Measurements from ENCODE around the gene HOOK2. TPM values are rescaled to one million over a fixed set of nuclear protein-coding genes. Genes with fewer than 3 reads are reported as not detected.

HOOK2 gene
- total and polyA plus RNA-seq, 2 of the 8 experiments (the other 6 are each of a cell fraction or from before 2014, with no cell fraction given): 23.8 to 63.2 TPM

GRCh38 chr19:12731337-12731736, 44.0 kb downstream of the HOOK2 start:
- POLR2A ChIA-PET (ENCODE audit: partially characterized antibody): interaction anchor here (0.6 to 14.0 kb wide), 9 partner anchors 8 to 424 kb away, joined by 3 to 258 read pairs (median 4); partner anchors contain the start of genes FBXW9 and TNPO2

More at GRCh38 chr19:12731337-12731736, 44.0 kb downstream of the HOOK2 start:
- Histone ChIP-seq H3K79me2 (ENCODE audit: control insufficient read depth in 1 of 2, insufficient read depth in 2 of 2, low read length in 2 of 2) (peaks cover 26 to 39% of the 10 kb centered on the region in 2 experiments), H4K91ac (replicated peaks; ENCODE audit: insufficient read length, low read length) (no peak overlapping the region), H3K4ac (replicated peaks; ENCODE audit: insufficient read length, low read depth, low read length) (no peak overlapping the region), H4K5ac (ENCODE audit: insufficient read length, low read depth, low read length) (no peak overlapping the region), H2BK15ac (ENCODE audit: low read length) (no peak overlapping the region), H3K36me3 (ENCODE audit: control insufficient read depth in 2 of 4, insufficient read depth in 4 of 4, low read length in 3 of 4) (peaks cover 10 to 31% (median 15%) of the 10 kb centered on the region in 4 experiments), H4K8ac (ENCODE audit: extremely low read depth, insufficient read depth, low read length) (no peak overlapping the region), H3K56ac (replicated peaks; ENCODE audit: insufficient read length, low read depth, low read length) (no peak overlapping the region), H3K14ac (ENCODE audit: insufficient read length) (no peak overlapping the region), H3K27me3 (replicated peaks in 1 of 4; ENCODE audit: control insufficient read depth in 3 of 4, extremely low read depth in 1 of 4, insufficient read depth in 3 of 4, low read length in 3 of 4) (no peaks in the 10 kb centered on the region), H3K4me2 (ENCODE audit: insufficient read depth in 1 of 2, low read depth in 2 of 2, low read length in 2 of 2) (no peak overlapping the region; a peak in 1 of 4 replicates), H3K9me3 (ENCODE audit: insufficient read depth in 2 of 2, low read depth in 1 of 2, low read length in 1 of 2) (no peaks in the 10 kb centered on the region), H2BK12ac (ENCODE audit: low read depth, low read length) (no peak overlapping the region), H3K23ac (ENCODE audit: insufficient read length) (no peak overlapping the region), H2BK120ac (replicated peaks; ENCODE audit: low read depth, low read length) (no peak overlapping the region), H3K18ac (ENCODE audit: extremely low read depth, low read length) (no peak overlapping the region), H3K4me1 (replicated peaks in 1 of 4; ENCODE audit: control insufficient read depth in 3 of 4, insufficient read depth in 4 of 4, low read length in 3 of 4) (peaks cover 0 to 6% (median 4%) of the 10 kb centered on the region in 4 experiments; a peak in 5 of 7 replicates), H2BK5ac (ENCODE audit: low read depth, low read length) (no peak overlapping the region), H3K23me2 (ENCODE audit: low read depth, low read length) (peaks cover 8% of the 10 kb centered on the region), H2AFZ (ENCODE audit: low read length) (no peak overlapping the region), H3K79me1 (ENCODE audit: low read depth, low read length) (peaks cover 5% of the 10 kb centered on the region; the same call in 1 of the 2 replicates), H2AK5ac (ENCODE audit: low read depth, low read length) (no peak overlapping the region), H3K4me3 (ENCODE audit: extremely low read depth in 1 of 4, insufficient read depth in 2 of 4, low read depth in 3 of 4, low read length in 4 of 4) (no peak overlapping the region), H3K9ac (replicated peaks in 1 of 4; ENCODE audit: extremely low read depth in 1 of 4, low read depth in 3 of 4, low read length in 3 of 4) (no peak overlapping the region; a peak in 1 of 7 replicates), H4K20me1 (replicated peaks in 1 of 2; ENCODE audit: control insufficient read depth in 1 of 2, insufficient read depth in 2 of 2, low read length in 2 of 2) (peaks cover 14 to 20% of the 10 kb centered on the region in 2 experiments), H3K27ac (ENCODE audit: low read depth, low read length) (no peak overlapping the region), H2BK20ac (ENCODE audit: low read length) (no peak overlapping the region)
- TF ChIP-seq ZNF274 (IDR thresholded peaks at IDR 0.05; ENCODE audit: borderline replicate concordance, extremely low read depth, low read length) (no peak), SAP30 (IDR thresholded peaks at IDR 0.05; ENCODE audit: insufficient read depth, insufficient replicate concordance, low read length) (no peak), CREB1 (IDR thresholded peaks at IDR 0.05) (no peak), HDAC6 (IDR thresholded peaks at IDR 0.05; ENCODE audit: low read depth, low read length) (no peak), TEAD4 (IDR thresholded peaks at IDR 0.05; ENCODE audit: low read depth, low read length) (no peak)
- FAIRE-seq (no peak), DNase-seq (ENCODE audit: low read depth in 1 of 2, low spot score in 2 of 2) (no peak)
- CTCF ChIA-PET (ENCODE audit: partially characterized antibody): interaction anchor here (0.6 to 10.5 kb wide), 7 partner anchors 14 to 199 kb away, joined by 3 to 87 read pairs (median 3); no protein-coding TSS in a partner anchor
- WGBS, 2 experiments (ENCODE audit: extremely low coverage in 1 of 2, insufficient coverage in 1 of 2, insufficient read length in 1 of 2, insufficient replicate concordance in 2 of 2, low coverage in 1 of 2, low lambda C conversion rate in 2 of 2, missing lambda C conversion rate in 1 of 2): 98% methylated on average over 23 of the region's 24 CpGs; no CpG with 5 or more reads in 1 of the 2 experiments
